ENCODE measurements around the gene LRRC74A.

Gene LRRC74A

DNA sequence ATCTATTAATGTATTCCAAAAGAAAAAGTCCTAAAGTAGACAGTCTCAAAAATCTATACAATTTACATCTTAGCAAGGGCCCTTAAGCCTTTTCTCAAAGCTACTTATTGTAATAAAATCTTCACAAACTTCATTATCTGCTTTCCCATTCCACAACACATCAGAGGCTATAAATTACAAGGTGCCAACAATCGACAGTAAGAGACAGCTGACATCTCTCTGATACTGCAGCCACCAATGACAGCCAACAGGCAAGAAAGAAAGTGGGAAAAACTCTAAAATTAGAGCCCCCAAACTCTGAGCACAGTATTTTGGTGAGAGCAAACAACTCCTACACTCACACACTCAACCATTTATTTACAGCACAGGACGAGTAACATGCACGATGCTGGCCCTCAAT is 15.7 kb upstream of the LRRC74A start:
- no peak for DNase-seq (ENCODE audit: low read depth)

DNA sequence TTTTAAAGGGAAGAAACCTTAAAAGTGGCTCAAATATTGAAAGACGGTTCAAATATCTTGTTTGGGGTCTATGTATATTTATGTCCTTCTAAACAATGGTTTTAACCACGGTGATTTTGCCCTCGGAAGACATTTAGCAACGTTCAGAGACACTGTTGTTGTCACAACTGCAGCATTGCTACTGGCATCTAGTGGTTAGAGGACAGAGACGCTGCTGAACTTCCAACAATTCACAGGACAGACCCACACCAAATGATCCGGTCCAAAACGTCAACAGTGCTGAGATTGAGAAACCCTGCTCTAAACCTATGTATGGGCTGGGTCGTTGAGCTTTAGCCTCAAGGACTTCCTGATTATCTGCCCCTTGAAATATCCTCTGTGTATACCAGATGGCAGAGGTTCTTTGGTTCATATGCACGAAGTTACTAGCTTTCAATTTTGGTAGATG is 15.2 kb upstream of the LRRC74A start:
- no peak for DNase-seq (ENCODE audit: low read depth)

DNA sequence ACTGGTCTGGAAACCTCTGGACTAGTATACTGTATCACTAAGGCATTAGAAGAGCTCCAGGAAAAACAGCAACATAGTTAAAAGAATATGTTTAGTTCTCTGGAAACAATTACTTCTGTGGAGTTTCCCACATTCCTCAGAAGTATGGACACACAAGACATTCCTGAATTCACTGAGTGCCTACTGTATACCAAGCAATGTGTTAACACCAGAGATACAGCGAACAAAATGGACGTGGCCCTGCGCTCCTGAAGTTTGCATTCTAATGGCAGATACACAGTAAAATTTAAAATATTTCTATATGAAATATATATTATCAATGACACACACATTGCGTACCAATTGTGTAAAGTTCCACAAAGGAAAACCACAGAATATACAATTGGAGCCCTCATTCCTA is 14.6 kb upstream of the LRRC74A start:
- DNase-seq (ENCODE audit: low read depth): no peak

GRCh38 chr14:76812093-76812421 is 14.2 kb upstream of the LRRC74A start:
- DNase-seq (ENCODE audit: low read depth): no peak

- peak; percentile 83 for DNase-seq (ENCODE audit: low read depth)
These were observed 13.5 kb upstream of the LRRC74A start, which contains the start of gene ANGEL1 for GRCh38 chr14:76812422-76813383. Gene ANGEL1 (minus strand): TSS chr14:76812882. CDS start chr14:76812827, 55 bp downstream.

DNA sequence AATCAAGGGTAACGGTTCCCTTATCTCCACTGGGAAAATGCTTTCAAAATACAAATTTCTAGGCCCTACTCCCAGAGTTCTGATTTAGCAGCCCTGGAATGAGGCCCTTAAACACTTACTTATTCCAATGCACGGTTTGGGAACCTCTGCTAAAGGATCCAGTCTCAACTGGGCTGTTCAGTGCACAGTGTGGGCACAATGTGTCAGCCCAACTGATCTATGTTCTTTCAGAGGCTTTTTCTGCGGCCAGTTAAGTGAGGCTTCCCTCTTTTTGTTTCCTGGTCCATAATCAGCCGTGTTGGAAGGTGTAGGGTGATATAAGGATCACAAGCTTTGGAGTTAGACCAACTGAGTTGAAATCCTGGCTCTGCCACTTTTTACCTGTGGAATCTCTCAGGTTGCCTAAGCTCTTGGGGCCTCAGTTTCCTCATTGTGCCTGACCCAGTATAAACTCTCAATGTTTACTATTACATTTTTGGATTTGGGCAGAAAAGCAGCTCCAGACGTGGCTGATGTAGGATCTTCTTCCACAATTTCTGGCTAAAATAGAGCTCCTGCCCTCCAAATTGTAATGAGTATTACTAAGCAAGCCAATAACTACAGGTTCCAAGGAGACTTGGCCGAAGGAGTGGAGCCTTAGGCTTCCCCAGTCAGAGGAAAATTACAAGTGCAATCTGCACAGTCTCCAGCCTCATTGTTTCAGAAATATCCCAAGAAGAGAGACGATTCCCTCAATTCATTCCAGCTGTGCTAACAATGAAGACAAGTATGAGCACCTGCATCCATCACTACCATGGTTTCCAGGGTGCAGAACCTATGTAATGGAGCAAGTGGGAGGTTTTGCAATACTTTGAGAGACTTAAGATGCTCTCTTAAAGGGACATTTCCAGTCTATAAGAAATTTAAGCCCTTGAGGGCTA is 11.2 kb upstream of the LRRC74A start:
- no peak for DNase-seq (ENCODE audit: low read depth)

DNA sequence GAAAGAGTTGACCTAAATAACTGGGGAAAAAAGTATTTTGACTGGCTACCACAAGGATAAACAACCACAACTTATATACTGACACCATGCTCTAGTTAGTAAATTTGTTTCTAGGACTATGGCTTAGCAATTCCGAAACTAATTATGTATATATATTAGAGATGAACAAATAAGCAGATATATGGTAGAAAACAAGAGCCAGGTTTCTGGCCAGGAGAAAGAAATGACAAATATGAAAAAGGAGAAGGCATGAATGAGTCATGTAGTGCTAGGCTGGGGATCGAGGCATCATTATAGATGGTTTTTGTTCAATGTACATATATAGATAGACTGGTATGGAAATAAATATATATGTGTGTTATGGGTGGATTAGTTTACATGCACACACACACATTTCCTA is 5.5 kb upstream of the LRRC74A start:
- no peak for DNase-seq (ENCODE audit: low read depth)

DNA sequence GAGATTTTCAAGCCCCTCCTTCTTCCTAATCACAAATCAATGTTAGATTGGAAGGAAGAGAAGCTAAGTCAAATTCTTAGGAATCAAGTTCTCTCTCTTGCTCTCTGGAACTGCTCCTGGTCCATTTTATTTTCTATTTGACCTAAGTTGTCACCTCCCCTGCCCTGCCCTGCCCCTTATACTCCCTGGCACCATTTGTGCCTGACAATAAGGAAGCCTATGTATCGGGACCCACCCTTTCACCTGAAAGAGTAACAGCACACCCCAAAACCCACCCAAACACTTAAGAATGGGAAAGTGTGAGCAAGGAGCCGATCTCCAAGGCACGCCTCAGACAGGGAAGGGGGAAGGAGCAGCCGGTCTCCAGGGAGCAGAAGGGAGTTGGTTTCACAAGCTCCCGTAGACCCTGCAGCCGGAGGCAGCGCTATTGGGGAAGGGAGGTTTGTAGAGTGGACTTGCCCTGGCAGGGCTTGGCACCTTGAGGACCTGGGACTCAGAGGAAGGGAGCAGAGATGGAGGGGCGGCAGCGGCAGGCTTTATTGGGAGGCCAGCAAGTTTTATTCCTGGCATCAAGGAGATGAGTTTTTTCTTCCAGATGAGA is 1.6 kb downstream of the LRRC74A start:
- no peak for DNase-seq (ENCODE audit: low read depth)

DNA sequence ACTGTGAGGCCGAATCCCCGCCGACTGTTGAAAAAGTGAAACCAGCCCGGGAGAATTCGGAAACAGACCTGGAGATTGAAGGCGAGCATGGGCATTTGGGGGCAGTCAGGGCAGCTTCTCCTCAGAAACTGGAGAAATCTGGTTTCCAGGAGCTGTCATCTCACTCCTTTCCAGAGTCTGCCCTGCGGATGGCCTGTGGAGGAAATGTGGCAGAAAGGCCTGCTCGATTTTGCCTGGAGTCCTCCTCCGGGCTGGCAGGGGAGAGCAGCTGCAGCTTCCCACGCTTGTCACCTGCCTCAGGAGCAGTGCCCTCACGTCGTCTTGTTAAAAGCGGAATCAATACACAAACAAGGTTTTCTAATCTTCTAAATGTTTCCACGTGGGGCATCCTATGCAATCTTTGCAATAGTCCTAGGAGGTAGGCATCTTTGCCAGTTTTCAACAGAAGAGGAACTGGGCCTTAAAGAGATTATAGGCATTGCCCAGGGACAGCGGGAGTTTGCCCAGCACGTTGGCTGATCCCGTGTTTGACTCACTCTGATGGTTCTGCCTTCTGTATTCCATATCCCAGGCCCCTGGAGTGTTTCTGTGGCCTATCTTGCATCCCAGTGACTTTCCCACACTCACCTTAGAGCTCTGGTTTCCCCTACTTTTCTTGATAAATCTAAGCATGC is 2.3 kb downstream of the LRRC74A start:
- no peak for DNase-seq (ENCODE audit: low read depth)

GRCh38 chr14:76829013-76829365 is 2.8 kb downstream of the LRRC74A start:
- DNase-seq (ENCODE audit: low read depth): no peak

DNA sequence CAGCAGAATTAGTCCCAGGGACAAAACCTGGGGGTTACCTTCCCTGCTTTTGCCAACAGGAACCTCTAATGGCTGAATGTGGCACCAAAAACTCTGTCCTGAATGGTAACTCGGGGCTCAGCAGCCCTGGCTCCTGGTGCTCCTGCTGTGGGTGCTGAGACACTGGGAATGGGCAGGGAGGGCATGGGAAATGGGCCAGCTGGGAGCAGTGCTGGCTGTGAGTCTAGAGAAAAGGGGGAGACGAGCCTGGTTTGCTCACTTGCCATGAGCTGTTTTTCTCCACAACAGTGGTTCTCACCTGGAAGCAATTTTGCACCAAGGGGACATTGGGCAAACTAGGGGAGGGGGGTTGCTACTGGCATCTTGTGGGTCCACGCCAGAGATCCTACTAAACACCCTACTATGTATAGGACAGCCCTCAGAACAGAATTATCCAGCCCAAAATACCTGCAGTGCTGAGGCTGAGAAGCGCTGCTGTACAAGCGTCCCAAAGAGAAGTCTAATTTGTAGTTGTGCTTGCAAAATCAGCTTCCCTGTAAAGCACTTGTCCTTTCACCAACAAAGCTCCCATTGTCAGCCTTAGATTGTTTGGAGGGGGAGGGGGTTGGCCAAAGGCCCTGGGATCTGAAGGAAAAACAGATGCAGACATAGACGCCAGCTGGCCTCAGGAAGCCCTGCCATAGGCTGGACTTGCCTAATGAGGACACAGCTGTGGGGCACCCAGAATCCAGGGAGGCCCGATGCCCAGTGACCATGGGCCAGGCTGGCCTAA is 3.6 kb downstream of the LRRC74A start:
- DNase-seq (ENCODE audit: low read depth): no peak

- no peak for DNase-seq (ENCODE audit: low read depth)
These were observed 4.3 kb downstream of the LRRC74A start for GRCh38 chr14:76830556-76830955.

DNA sequence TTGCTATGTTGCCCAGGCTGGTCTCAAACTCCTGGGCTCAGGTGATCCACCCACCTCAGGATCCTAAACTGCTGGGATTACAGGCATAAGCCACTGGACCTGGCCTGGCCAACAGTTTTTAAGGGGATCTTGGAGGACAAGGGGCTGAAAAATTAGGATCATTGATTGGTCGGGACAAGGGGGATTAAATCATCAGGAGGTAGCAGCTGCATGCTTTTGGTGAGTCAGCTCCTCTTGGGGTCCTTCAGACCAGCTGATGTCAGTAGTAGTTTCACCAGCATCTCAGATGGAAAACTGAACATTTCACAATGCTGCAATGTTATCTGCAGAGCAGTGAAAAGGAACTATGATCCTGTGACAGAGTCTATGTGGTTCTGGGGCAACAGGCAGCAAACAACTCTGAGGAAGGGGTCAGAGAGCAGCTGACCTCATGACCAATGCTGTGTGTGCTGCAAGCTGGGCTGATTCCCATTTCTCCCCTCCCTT is 6.3 kb downstream of the LRRC74A start:
- no peak for DNase-seq (ENCODE audit: low read depth)

DNA sequence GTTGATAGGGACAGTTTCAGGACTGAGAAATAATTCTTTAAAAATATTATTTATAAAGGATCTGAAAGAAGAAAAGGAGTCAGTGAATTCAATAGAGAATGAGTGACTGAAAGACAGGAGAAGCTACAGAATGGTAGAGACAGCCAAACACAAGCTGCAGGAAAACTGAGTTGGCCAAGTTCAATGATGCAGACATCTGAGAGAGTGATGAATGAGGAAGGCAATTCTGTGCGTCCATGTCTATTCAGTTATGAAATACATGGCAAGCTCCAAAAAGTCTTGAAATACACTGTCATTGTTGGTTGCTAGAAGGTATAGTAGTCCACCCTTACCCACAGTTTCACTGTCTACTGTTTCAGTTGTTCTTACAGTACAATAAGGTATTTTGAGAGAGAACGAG is 6.8 kb downstream of the LRRC74A start:
- no peak for DNase-seq (ENCODE audit: low read depth)

DNA sequence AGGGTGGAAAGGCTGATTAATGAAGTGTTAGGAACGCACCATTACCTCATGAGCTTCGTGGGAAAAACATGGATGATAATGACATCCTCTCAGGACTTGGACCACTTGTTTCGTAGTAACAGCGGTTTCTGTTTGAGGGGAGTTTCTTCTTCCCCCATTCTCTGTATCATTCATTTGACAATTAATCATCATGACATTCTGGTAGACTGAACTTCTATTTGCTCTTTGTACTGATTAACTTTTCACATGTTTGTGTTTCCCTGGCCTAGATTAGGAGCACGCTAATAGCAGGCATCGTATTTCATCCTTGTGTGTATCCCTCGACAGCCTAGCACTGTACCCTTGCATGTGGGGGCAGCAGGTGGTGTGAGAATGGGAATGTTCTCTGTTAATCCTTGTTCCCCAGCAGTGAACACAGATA is 8.0 kb downstream of the LRRC74A start:
- no peak for DNase-seq (ENCODE audit: low read depth)

GRCh38 chr14:76836029-76836630 is 9.9 kb downstream of the LRRC74A start:
- DNase-seq (ENCODE audit: low read depth): no peak

- no peak for DNase-seq (ENCODE audit: low read depth)
These were observed 11.3 kb downstream of the LRRC74A start for GRCh38 chr14:76837524-76837923.

DNA sequence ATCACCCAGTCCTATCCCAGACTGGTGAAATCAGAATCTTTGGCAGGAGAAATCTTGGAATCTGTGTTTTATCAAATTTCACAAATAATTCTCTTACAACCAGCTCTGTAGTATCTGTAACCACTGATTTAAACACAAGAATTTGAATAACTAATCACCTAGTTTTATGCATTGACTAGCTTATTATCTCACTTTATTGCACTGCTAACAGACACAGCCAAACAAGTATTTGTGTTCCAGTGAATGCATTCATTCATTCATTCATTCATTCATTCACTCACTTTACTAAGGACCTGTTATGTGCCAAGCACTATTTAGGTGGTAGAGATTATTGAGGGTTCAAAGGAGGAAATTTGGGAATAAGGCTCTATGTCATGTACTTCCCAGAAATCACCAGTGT is 16.2 kb downstream of the LRRC74A start:
- DNase-seq (ENCODE audit: low read depth): no peak

- no peak for DNase-seq (ENCODE audit: low read depth)
These were observed 18.0 kb downstream of the LRRC74A start for GRCh38 chr14:76844223-76844622.

- no peak for DNase-seq (ENCODE audit: low read depth)
These were observed 20.3 kb downstream of the LRRC74A start for GRCh38 chr14:76846331-76847047.

Data from GM04504 (cell line).